Right cardiac atrium (tissue), 5 donors: ENCODE data around the gene ANP32B. TPM values are rescaled to one million over a fixed set of nuclear protein-coding genes. Genes with fewer than 3 reads are reported as not detected.

Experiments used
- ATAC-seq, 2 donors: fragments of 200-7000 bp; cut with Tn5 transposase; one replicate each; pipeline versions ENCODE4 v1.8.0 to v1.9.1; 2020; ENCODE audit warnings: moderate library complexity in 2 of 2, mild to moderate bottlenecking in 1 of 2
- DNase-seq, 3 donors: peaks; one replicate each; pipeline ENCODE4 v3.0.0-alpha.2; 2020
- H3K27ac ChIP-seq: one replicate; pipeline ENCODE4 v1.5.1; 2013; ENCODE audit warnings: mild to moderate bottlenecking, low read length, control low read depth, moderate library complexity
- H3K27me3 ChIP-seq: one replicate; pipeline ENCODE4 v1.6.1; 2013; ENCODE audit not compliant: control insufficient read depth, insufficient read depth
- H3K4me1 ChIP-seq: one replicate; pipeline ENCODE4 v1.6.1; 2013; ENCODE audit warnings: low read length; ENCODE audit not compliant: control insufficient read depth, insufficient read depth
- H3K4me3 ChIP-seq: one replicate; pipeline ENCODE4 v1.5.1; 2013; ENCODE audit warnings: low read length, control low read depth
- H3K9me3 ChIP-seq: one replicate; pipeline ENCODE4 v1.6.1; 2013; ENCODE audit warnings: low read length; ENCODE audit not compliant: control insufficient read depth
- WGBS: extraction: QIAGEN DNeasy Blood & Tissue Kit; methylation state at CpG from one replicate; pipeline ENCODE4 v1.1.7; 2013; 5-methylcytosine and 5-hydroxymethylcytosine counted together
- intact Hi-C, 4 donors: fragments of 100-400 bp; cut with DNase I; formaldehyde crosslinking; loops; one replicate each; pipeline versions ENCODE4 v1.11.0 to v1.14.0; 2022 to 2023
- polyA plus RNA-seq: library from polyadenylated mRNA; stranded (reverse); fragments of 200-250 nt; gene quantifications from one replicate; pipeline ENCODE4 v1.2.3, GENCODE V29; 2013
- total RNA-seq, 4 donors: library from RNA; stranded (reverse); fragmentation: NEBNext Ultra II Directional; extraction: Animal tissue kit (Norgen Biotek cat#: 25700); gene quantifications; one replicate each; pipeline ENCODE4 v1.2.1, GENCODE V29; 2021
- donor health status: healthy with polysubstance abuse.
- donor health status: DM: no; HTN: yes; CAD: no.
- donor health status: DM: no; HTN: no; CAD: no.
- donor health status: DM: no; HTN: yes; CAD: no; lungs with severe emphysema.
- donor health status: DM: yes; HTN: yes; CAD: no.

Gene ANP32B
- total and polyA plus RNA-seq, 5 donors, result 60.4 to 74.5 (median 66.6) TPM

GRCh38 chr9:98049288-98050072 lies 66.3 kb downstream of the ANP32B start:
- 75% methylated on average over 1 of the region's 1 CpG for WGBS
- no peaks in the 10 kb centered on the region for H3K4me1 ChIP-seq
- ATAC-seq, result no peak
- DNase-seq, result no peak
- H3K4me3 ChIP-seq, result no peak overlapping the region
- no peak overlapping the region for H3K27ac ChIP-seq
- no peaks in the 10 kb centered on the region for H3K9me3 ChIP-seq
- intact Hi-C loops, result no loop called here
- H3K27me3 ChIP-seq, result no peaks in the 10 kb centered on the region

GRCh38 chr9:98050351-98050750 lies 67.2 kb downstream of the ANP32B start:
- WGBS, result 95% methylated on average over 4 of the region's 4 CpGs
- Histone ChIP-seq H3K9me3 (no peaks in the 10 kb centered on the region), H3K4me3 (no peak overlapping the region), H3K27ac (no peak overlapping the region), H3K27me3 (no peaks in the 10 kb centered on the region), H3K4me1 (no peaks in the 10 kb centered on the region)
- no peak for DNase-seq
- intact Hi-C loops, result no loop called here
- no peak for ATAC-seq

GRCh38 chr9:98054376-98054951 lies 71.3 kb downstream of the ANP32B start:
- WGBS, result 95% methylated on average over 7 of the region's 7 CpGs
- intact Hi-C loops, result no loop called here
- H3K9me3 ChIP-seq, result no peaks in the 10 kb centered on the region

GRCh38 chr9:98056269-98057137 lies 73.4 kb downstream of the ANP32B start, which contains the start of gene NANS:
NANS (plus strand) TSS chr9:98056732; CDS start chr9:98056809, 77 bp downstream.
- Histone ChIP-seq H3K4me3 (peak within 1 kb of the TSS; percentile 95), H3K27ac (peak within 1 kb of the TSS; percentile 99), H3K27me3 (no peaks in the 10 kb centered on the region), H3K4me1 (peaks cover 3% of the 10 kb centered on the region), H3K9me3 (no peaks in the 10 kb centered on the region)
- DNase-seq (peak; percentile 95 to 98 (median 97)), ATAC-seq (peak; percentile 99)
- WGBS, result under 1% methylated on average over 80 of the region's 80 CpGs
- intact Hi-C loops, result no loop called here

More at GRCh38 chr9:98054376-98054951, 71.3 kb downstream of the ANP32B start:
- H3K27ac ChIP-seq, result no peak overlapping the region
- DNase-seq, result no peak
- no peak overlapping the region for H3K4me3 ChIP-seq
- H3K27me3 ChIP-seq, result no peaks in the 10 kb centered on the region
- peaks cover 3% of the 10 kb centered on the region for H3K4me1 ChIP-seq
- no peak for ATAC-seq

- H3K27me3 ChIP-seq, result no peaks in the 10 kb centered on the region
- 9% methylated on average over 14 of the region's 14 CpGs for WGBS
- no peaks in the 10 kb centered on the region for H3K9me3 ChIP-seq
- H3K4me3 ChIP-seq, result peak overlapping the region; percentile 95
- peak overlapping the region; percentile 99 for H3K27ac ChIP-seq
- intact Hi-C loops, result no loop called here
- DNase-seq (no peak), ATAC-seq (no peak)
- H3K4me1 ChIP-seq, result peaks cover 3% of the 10 kb centered on the region
Observed at GRCh38 chr9:98057138-98057799, 74.1 kb downstream of the ANP32B start.

GRCh38 chr9:98062161-98062560 lies 79.0 kb downstream of the ANP32B start:
- DNase-seq, result no peak
- no peak overlapping the region for H3K4me3 ChIP-seq
- ATAC-seq, result no peak
- H3K4me1 ChIP-seq, result peaks cover 3% of the 10 kb centered on the region
- no peaks in the 10 kb centered on the region for H3K27me3 ChIP-seq
- intact Hi-C loops, result no loop called here
- no peak overlapping the region for H3K27ac ChIP-seq
- 85% methylated on average over 3 of the region's 3 CpGs for WGBS
- H3K9me3 ChIP-seq, result no peaks in the 10 kb centered on the region

GRCh38 chr9:98064623-98065392 lies 81.7 kb downstream of the ANP32B start:
- ATAC-seq, result no peak
- no peak for DNase-seq
- intact Hi-C loops, result no loop called here
- H3K9me3 ChIP-seq, result no peaks in the 10 kb centered on the region
- no peaks in the 10 kb centered on the region for H3K4me1 ChIP-seq
- H3K27ac ChIP-seq, result no peak overlapping the region
- 87% methylated on average over 8 of the region's 8 CpGs for WGBS
- H3K27me3 ChIP-seq, result no peaks in the 10 kb centered on the region
- H3K4me3 ChIP-seq, result no peak overlapping the region

Other genes starting within 250 kb of the ANP32B start
- gene FOXE1, start 130.1 kb upstream of the ANP32B start, total RNA-seq, result not detected
- gene FOXE1, start 130.1 kb upstream of the ANP32B start, polyA plus RNA-seq, result not detected
- 1 to 10 TPM; 7.7 to 9.5 (median 8.3) TPM for gene TRMO, start 60.8 kb upstream of the ANP32B start, total RNA-seq
- 5.3 TPM for gene TRMO, start 60.8 kb upstream of the ANP32B start, polyA plus RNA-seq
- not detected for gene HEMGN, start 45.2 kb upstream of the ANP32B start, total RNA-seq
- not detected for gene HEMGN, start 45.2 kb upstream of the ANP32B start, polyA plus RNA-seq
- 10 to 100 TPM; 25.0 to 32.4 (median 30.2) TPM for gene NANS, start 73.4 kb downstream of the ANP32B start, total RNA-seq
- 37.2 TPM for gene NANS, start 73.4 kb downstream of the ANP32B start, polyA plus RNA-seq
- gene TRIM14, start 135.9 kb downstream of the ANP32B start, total RNA-seq, result 1 to 10 TPM; 3.8 to 8.1 (median 4.8) TPM
- gene TRIM14, start 135.9 kb downstream of the ANP32B start, polyA plus RNA-seq, result 1.2 TPM
- under 1 TPM; 0.11 to 0.43 (median 0.26) TPM for gene CORO2A, start 209.3 kb downstream of the ANP32B start, total RNA-seq
- 0.09 TPM for gene CORO2A, start 209.3 kb downstream of the ANP32B start, polyA plus RNA-seq